Keratinocyte (primary cell): ENCODE measurements around the gene TCF19. TPM values are rescaled to one million over a fixed set of nuclear protein-coding genes. Genes with fewer than 3 reads are reported as not detected.

Source experiments
- DNase-seq: peaks from one replicate; pipeline ENCODE4 v3.0.0-alpha.2; 2011; ENCODE audit warnings: low read depth, missing footprints, low spot score
- FAIRE-seq: peaks from 2 replicates; lab custom pipeline; 2011; peaks lifted over from hg19 to GRCh38; lab: Jason Lieb, UNC
- H2AFZ ChIP-seq: 2 replicates; pipeline ENCODE4 v1.6.0; 2012; ENCODE audit warnings: low read length, control low read depth, inconsistent platforms; ENCODE audit not compliant: control insufficient read depth
- H3K27ac ChIP-seq: 2 replicates; pipeline ENCODE4 v1.5.1; 2011; ENCODE audit warnings: low read length; ENCODE audit not compliant: control insufficient read depth, insufficient read depth
- H3K27me3 ChIP-seq: 3 replicates; pipeline ENCODE4 v1.6.0; 2011; ENCODE audit warnings: low read length; ENCODE audit not compliant: control insufficient read depth, insufficient read depth; ENCODE audit errors: extremely low read depth
- H3K36me3 ChIP-seq, 2 experiments: 2 replicates in 1 of 2; 3 replicates in 1 of 2; pipeline ENCODE4 v1.5.1; 2011; ENCODE audit warnings: low read length in 2 of 2, mild to moderate bottlenecking in 1 of 2; ENCODE audit not compliant: control insufficient read depth in 2 of 2, insufficient read depth in 2 of 2; ENCODE audit errors: extremely low read depth in 1 of 2
- H3K4me1 ChIP-seq: 3 replicates; pipeline ENCODE4 v1.5.1; 2011; ENCODE audit warnings: low read length; ENCODE audit not compliant: control insufficient read depth, insufficient read depth; ENCODE audit errors: extremely low read depth
- H3K4me2 ChIP-seq: 3 replicates; pipeline ENCODE4 v1.6.0; 2011; ENCODE audit warnings: low read depth, low read length; ENCODE audit not compliant: control insufficient read depth, insufficient read depth; ENCODE audit errors: extremely low read depth
- H3K4me3 ChIP-seq, 3 experiments: fragments of 200-600 bp in 1 of 3; sonication (generic) in 1 of 3; 2 replicates in 2 of 3; 3 replicates in 1 of 3; pipeline ENCODE4 v1.5.1; 2011 to 2016; ENCODE audit warnings: low read length in 3 of 3, mild to moderate bottlenecking in 3 of 3, control low read depth in 2 of 3, inconsistent platforms in 1 of 3, low read depth in 1 of 3, mixed read lengths in 1 of 3, mixed run types in 1 of 3, moderate library complexity in 1 of 3; ENCODE audit not compliant: control insufficient read depth in 2 of 3, insufficient read depth in 2 of 3; ENCODE audit errors: extremely low read depth in 1 of 3
- H3K79me2 ChIP-seq: 2 replicates; pipeline ENCODE4 v1.6.0; 2012; ENCODE audit warnings: low read length; ENCODE audit not compliant: control insufficient read depth, insufficient read depth
- H3K9ac ChIP-seq: 3 replicates; pipeline ENCODE4 v1.6.0; 2011; ENCODE audit warnings: low read length; ENCODE audit not compliant: control insufficient read depth, insufficient read depth; ENCODE audit errors: extremely low read depth
- H3K9me1 ChIP-seq: 3 replicates; pipeline ENCODE4 v1.6.0; 2011; ENCODE audit warnings: low read length; ENCODE audit not compliant: control insufficient read depth, insufficient read depth; ENCODE audit errors: extremely low read depth
- H3K9me3 ChIP-seq: 2 replicates; pipeline ENCODE4 v1.5.1; 2012; ENCODE audit warnings: low read depth, low read length; ENCODE audit not compliant: control insufficient read depth
- H4K20me1 ChIP-seq: 3 replicates; pipeline ENCODE4 v1.6.0; 2011; ENCODE audit warnings: low read length; ENCODE audit not compliant: control insufficient read depth, insufficient read depth; ENCODE audit errors: extremely low read depth
- CTCF ChIP-seq, 3 experiments: IDR thresholded peaks in 1 of 3; conservative IDR thresholded peaks in 1 of 3; optimal IDR thresholded peaks in 1 of 3; 2 replicates in 2 of 3; 3 replicates in 1 of 3; pipeline versions ENCODE3 to v1.5.1; 2011; ENCODE audit warnings: low read length in 3 of 3, mild to moderate bottlenecking in 3 of 3, moderate library complexity in 2 of 3, control low read depth in 1 of 3, inconsistent platforms in 1 of 3; ENCODE audit not compliant: insufficient read depth in 2 of 3; ENCODE audit errors: extremely low read depth in 1 of 3
- EZH2 ChIP-seq: IDR thresholded peaks from one replicate; pipeline ENCODE4 v1.6.1; 2012; ENCODE audit warnings: inconsistent platforms, mild to moderate bottlenecking, low read length, moderate library complexity
- dilution Hi-C: fragments of 300-500 bp; cut with MboI; formaldehyde crosslinking; loops from one replicate; pipeline ENCODE4 v1.7.0; 2020; ENCODE audit warnings: low sequenced_read_pairs; ENCODE audit not compliant: extremely low pct_ligation_motif_present
- polyA plus RNA-seq, 5 experiments: library from polyadenylated mRNA; depleted of rRNA in 3 of 5; stranded (reverse) in 3 of 5; stranded (forward) in 1 of 5; unstranded in 1 of 5; fragments of >200 nt; gene quantifications; 1 replicate in 1 of 5; 2 replicates in 3 of 5; 3 replicates in 1 of 5; pipeline versions ENCODE4 v1.2.1 to v1.2.3, GENCODE V29; 2011 to 2012; ENCODE audit warnings: missing spikeins in 2 of 5, low read depth in 1 of 5, low replicate concordance in 1 of 5

The TCF19 gene
- polyA plus RNA-seq, 1 donor (not counting 4 experiments of a cell fraction or from before 2014, with no cell fraction given) = 7.4 TPM

GRCh38 chr6:31132806-31133205 lies 25.6 kb upstream of the TCF19 start:
- Histone ChIP-seq H3K36me3 (peaks cover 0 to 2% of the 10 kb centered on the region in 2 experiments), H3K4me2 (no peak overlapping the region), H3K9ac (no peak overlapping the region), H3K27ac (no peak overlapping the region), H3K9me3 (no peaks in the 10 kb centered on the region), H3K4me3 (no peak overlapping the region), H3K79me2 (no peaks in the 10 kb centered on the region), H3K27me3 (no peaks in the 10 kb centered on the region), H2AFZ (no peak overlapping the region), H3K9me1 (no peaks in the 10 kb centered on the region), H3K4me1 (peaks cover 3% of the 10 kb centered on the region), H4K20me1 (no peaks in the 10 kb centered on the region)
- FAIRE-seq = no peak
- DNase-seq = no peak
- dilution Hi-C loops = no loop called here
- TF ChIP-seq CTCF (optimal IDR thresholded peaks at IDR 0.05 in 1 of 3, IDR thresholded peaks at IDR 0.05 in 1 of 3, conservative IDR thresholded peaks at IDR 0.05 in 1 of 3; ENCODE audit: extremely low read depth in 1 of 3, insufficient read depth in 2 of 3, low read length in 3 of 3) (no peak), EZH2 (no peak)

GRCh38 chr6:31135710-31136109 lies 22.7 kb upstream of the TCF19 start:
- TF ChIP-seq EZH2 (no peak), CTCF (optimal IDR thresholded peaks at IDR 0.05 in 1 of 3, IDR thresholded peaks at IDR 0.05 in 1 of 3, conservative IDR thresholded peaks at IDR 0.05 in 1 of 3; ENCODE audit: extremely low read depth in 1 of 3, insufficient read depth in 2 of 3, low read length in 3 of 3) (no peak)
- DNase-seq (no peak), FAIRE-seq (no peak)
- H2AFZ ChIP-seq = no peak overlapping the region
- H3K4me2 ChIP-seq = no peak overlapping the region
- H3K4me3 ChIP-seq = no peak overlapping the region
- no peak overlapping the region for H3K9ac ChIP-seq
- H3K79me2 ChIP-seq = no peaks in the 10 kb centered on the region
- dilution Hi-C loops = no loop called here
- no peaks in the 10 kb centered on the region for H3K27me3 ChIP-seq
- H4K20me1 ChIP-seq = no peaks in the 10 kb centered on the region
- no peak overlapping the region for H3K27ac ChIP-seq
- no peaks in the 10 kb centered on the region for H3K36me3 ChIP-seq
- no peaks in the 10 kb centered on the region for H3K9me1 ChIP-seq
- H3K4me1 ChIP-seq = peaks cover 8% of the 10 kb centered on the region
- H3K9me3 ChIP-seq = no peaks in the 10 kb centered on the region
